HL-60 (cell line): ENCODE measurements around the gene ASXL1.
A peak's percentile ranks its signal among the peaks of the same experiment; 100 is the strongest.

Experiments used
- DNase-seq, 2 experiments: peaks; one replicate each; pipeline ENCODE4 v3.0.0-alpha.2; 2010 to 2020; ENCODE audit warnings: low read depth in 1 of 2, low spot score in 1 of 2
- H3K27ac ChIP-seq: fragments of 250-450 bp; sonication (Bioruptor Pico); replicated peaks from 2 replicates; pipeline ENCODE4 v1.5.1; 2020; ENCODE audit warnings: mild to moderate bottlenecking, moderate library complexity
- H3K27me3 ChIP-seq: fragments of 250-450 bp; sonication (Bioruptor Pico); 2 replicates; pipeline ENCODE4 v1.5.1; 2021; ENCODE audit warnings: mild to moderate bottlenecking, moderate library complexity; ENCODE audit not compliant: insufficient read depth, poor library complexity, severe bottlenecking
- H3K4me3 ChIP-seq: replicated peaks from 2 replicates; pipeline ENCODE4 v1.5.1; 2011; ENCODE audit warnings: mild to moderate bottlenecking, control low read depth, low read length; ENCODE audit not compliant: insufficient read depth
- CTCF ChIP-seq: IDR thresholded peaks from one replicate; pipeline ENCODE4 v1.5.1; 2011; ENCODE audit warnings: low read length, control low read depth, inconsistent platforms; ENCODE audit not compliant: insufficient read depth
- GABPA ChIP-seq: IDR thresholded peaks from 2 replicates; pipeline ENCODE4 v1.6.1; 2012; ENCODE audit warnings: low read depth
- POLR2AphosphoS5 ChIP-seq: IDR thresholded peaks from 2 replicates; pipeline ENCODE4 v1.6.1; 2012; ENCODE audit warnings: low read depth
- REST ChIP-seq: IDR thresholded peaks from 2 replicates; pipeline ENCODE4 v1.6.1; 2012; ENCODE audit warnings: low read depth; ENCODE audit not compliant: insufficient replicate concordance
- SPI1 ChIP-seq: IDR thresholded peaks from 2 replicates; pipeline ENCODE4 v1.6.1; 2012; ENCODE audit warnings: low read depth, mild to moderate bottlenecking, borderline replicate concordance

Gene ASXL1

GRCh38 chr20:32336918-32337347 lies 21.2 kb upstream of the ASXL1 start:
- peak; percentile 67 to 73 for DNase-seq
- Histone ChIP-seq H3K27me3 (no peaks in the 10 kb centered on the region), H3K4me3 (no peak overlapping the region), H3K27ac (peak overlapping the region; percentile 66)
- TF ChIP-seq GABPA (no peak), SPI1 (peak; percentile 16; the same call in 1 of the 2 replicates), CTCF (peak; percentile 46)

- Histone ChIP-seq H3K4me3 (no peak overlapping the region), H3K27ac (peak overlapping the region; percentile 66), H3K27me3 (no peaks in the 10 kb centered on the region)
- TF ChIP-seq SPI1 (no peak), GABPA (no peak), POLR2AphosphoS5 (no peak), CTCF (no peak), REST (no peak)
- DNase-seq = peak in 1 of 2 experiments; percentile 74
These were observed 20.0 kb upstream of the ASXL1 start for GRCh38 chr20:32337937-32338661.

GRCh38 chr20:32338665-32339064 lies 19.5 kb upstream of the ASXL1 start:
- Histone ChIP-seq H3K27me3 (no peaks in the 10 kb centered on the region), H3K4me3 (no peak overlapping the region), H3K27ac (peak overlapping the region; percentile 66)
- DNase-seq = peak in 1 of 2 experiments; percentile 51
- TF ChIP-seq POLR2AphosphoS5 (no peak), GABPA (no peak), REST (no peak), SPI1 (no peak), CTCF (no peak)

GRCh38 chr20:32339116-32339515 lies 19.0 kb upstream of the ASXL1 start:
- no peak for DNase-seq
- TF ChIP-seq GABPA = no peak
- no peak for TF ChIP-seq REST
- no peak for TF ChIP-seq CTCF
- no peak for TF ChIP-seq POLR2AphosphoS5
- no peak for TF ChIP-seq SPI1
- Histone ChIP-seq H3K4me3 (no peak overlapping the region), H3K27ac (peak overlapping the region; percentile 66), H3K27me3 (no peaks in the 10 kb centered on the region)
